ENCODE results near the gene FERMT2. TPM values are rescaled to one million over a fixed set of nuclear protein-coding genes. Genes with fewer than 3 reads are reported as not detected.
A peak's percentile ranks its signal among the peaks of the same experiment; 100 is the strongest.

Gene FERMT2
- total RNA-seq, 4 donors from 2014 or later, result 98.2 to 201 (median 180) TPM

DNA sequence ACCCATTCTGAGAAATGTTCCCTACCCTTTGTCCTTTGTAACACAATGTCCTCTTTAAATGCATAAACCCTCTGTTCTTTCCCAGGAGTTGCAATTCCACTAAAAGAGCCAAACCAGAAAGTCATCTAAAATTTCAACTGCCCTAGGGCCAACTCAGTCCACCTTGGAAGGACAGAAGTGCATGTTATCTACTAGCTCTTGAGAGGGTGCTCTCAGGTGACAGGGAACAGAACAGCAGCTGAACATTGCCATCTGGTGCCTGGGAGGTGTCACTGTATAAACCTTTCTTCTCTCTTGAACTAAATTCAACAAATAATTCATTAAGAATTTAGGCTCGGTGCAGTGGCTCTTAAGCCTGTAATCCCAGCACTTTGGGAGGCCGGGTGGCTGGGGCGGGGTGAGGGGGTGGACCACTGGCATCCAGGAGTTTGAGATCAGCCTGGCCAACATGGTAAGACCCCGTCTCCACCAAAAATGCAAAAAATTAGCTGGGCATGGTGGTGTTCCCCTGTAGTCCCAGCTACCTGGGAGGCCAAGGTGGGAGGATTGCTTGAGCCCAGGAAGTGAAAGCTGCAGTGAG, 10.3 kb upstream of the FERMT2 start:
- peak; percentile 55 to 67 for DNase-seq
- H3K27ac ChIP-seq, result peak overlapping the region; percentile 13 to 60
- TF ChIP-seq POLR2A (IDR thresholded peaks at IDR 0.05), result no peak
- TF ChIP-seq, protein P1, sequence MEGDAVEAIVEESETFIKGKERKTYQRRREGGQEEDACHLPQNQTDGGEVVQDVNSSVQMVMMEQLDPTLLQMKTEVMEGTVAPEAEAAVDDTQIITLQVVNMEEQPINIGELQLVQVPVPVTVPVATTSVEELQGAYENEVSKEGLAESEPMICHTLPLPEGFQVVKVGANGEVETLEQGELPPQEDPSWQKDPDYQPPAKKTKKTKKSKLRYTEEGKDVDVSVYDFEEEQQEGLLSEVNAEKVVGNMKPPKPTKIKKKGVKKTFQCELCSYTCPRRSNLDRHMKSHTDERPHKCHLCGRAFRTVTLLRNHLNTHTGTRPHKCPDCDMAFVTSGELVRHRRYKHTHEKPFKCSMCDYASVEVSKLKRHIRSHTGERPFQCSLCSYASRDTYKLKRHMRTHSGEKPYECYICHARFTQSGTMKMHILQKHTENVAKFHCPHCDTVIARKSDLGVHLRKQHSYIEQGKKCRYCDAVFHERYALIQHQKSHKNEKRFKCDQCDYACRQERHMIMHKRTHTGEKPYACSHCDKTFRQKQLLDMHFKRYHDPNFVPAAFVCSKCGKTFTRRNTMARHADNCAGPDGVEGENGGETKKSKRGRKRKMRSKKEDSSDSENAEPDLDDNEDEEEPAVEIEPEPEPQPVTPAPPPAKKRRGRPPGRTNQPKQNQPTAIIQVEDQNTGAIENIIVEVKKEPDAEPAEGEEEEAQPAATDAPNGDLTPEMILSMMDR (IDR thresholded peaks at IDR 0.05), result peak; percentile 45 to 85 (median 76)

DNA sequence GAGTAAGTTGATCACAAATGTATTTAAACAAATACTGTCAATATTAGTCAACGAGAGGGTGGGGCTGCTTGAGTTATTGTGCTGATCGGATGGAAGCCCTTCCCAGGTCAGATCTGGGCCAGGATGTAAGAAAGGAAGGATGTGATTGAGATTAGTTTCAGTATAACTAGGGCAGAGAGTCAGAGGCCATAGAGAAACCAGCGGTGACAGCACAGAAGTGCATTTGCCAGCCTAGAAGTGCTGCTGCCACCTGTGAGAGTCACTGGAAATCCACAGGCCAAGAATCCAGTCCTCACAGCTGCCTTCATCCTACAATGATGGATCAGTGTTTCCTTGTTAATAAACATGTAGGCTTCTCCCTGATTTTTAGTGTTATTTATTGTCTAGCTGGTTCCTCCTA, 9.8 kb upstream of the FERMT2 start:
- peak overlapping the region; percentile 13 to 60 for H3K27ac ChIP-seq
- intact Hi-C loops (cut with DNase I; ENCODE audit: low total_unique reads), result loop anchor here (5.0 kb wide), 1 partner anchor 138 kb away; no protein-coding TSS in a partner anchor

More for the DNA sequence above, 10.3 kb upstream of the FERMT2 start:
- Histone ChIP-seq H3K9me3 (no peaks in the 10 kb centered on the region), H3K27me3 (no peaks in the 10 kb centered on the region), H3K4me1 (no peaks in the 10 kb centered on the region), H3K36me3 (no peaks in the 10 kb centered on the region), H3K4me3 (no peak overlapping the region)
- intact Hi-C loops (cut with DNase I; ENCODE audit: low total_unique reads), result loop anchor here (5.0 kb wide), 1 partner anchor 139 kb away; no protein-coding TSS in a partner anchor

DNA sequence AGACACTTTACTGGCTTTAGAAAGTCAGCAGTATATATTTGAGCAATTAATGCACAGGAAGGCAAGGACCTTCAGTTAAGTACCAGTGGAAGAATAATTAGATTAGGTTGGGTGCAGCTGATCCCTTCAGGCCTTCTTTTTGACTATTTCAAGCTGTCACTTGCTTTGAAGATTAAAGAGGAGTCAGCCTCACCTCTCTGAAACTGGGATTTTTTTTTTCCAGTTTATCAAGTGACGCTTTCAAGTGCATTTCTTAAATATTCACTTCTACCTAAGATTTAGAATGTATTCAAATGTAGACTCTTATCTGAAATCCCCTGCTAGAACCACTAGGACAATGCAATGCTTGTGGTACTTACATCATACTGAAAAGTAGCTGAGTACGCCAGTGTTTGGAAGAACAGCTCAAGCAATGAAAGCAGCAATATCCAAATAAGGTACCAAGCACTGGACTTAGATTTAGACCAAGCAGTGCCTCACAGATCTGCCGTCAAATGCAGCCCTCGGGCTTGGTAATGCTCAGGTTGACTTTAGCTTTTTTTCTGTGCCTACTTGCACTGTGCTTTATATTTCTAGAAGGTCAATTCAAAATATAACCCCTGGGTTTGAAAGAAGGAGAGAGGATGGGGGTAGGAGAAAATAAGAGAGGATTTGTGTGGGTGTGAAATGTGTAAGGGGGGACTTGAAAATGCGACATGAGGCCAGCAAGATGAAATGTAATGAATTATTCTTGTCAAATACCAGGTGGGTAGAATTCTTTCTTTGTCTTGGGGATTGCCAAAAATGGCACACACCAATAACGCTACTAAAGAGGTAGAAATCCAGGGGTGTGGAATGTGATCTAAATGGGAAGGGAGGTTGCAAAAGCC, 3.7 kb upstream of the FERMT2 start:
- Histone ChIP-seq H3K4me3 (peak overlapping the region in 1 of 2 donors; percentile 23), H3K27ac (peak overlapping the region; percentile 100), H3K4me1 (no peaks in the 10 kb centered on the region), H3K36me3 (no peaks in the 10 kb centered on the region), H3K27me3 (no peaks in the 10 kb centered on the region), H3K9me3 (no peaks in the 10 kb centered on the region)
- peak in 1 of 2 donors; percentile 53 for DNase-seq
- intact Hi-C loops (cut with DNase I; ENCODE audit: low total_unique reads), result loop anchor here (5.0 kb wide), 1 partner anchor 257 kb away; the partner anchor contains the start of gene ERO1A
- TF ChIP-seq, protein P1 (IDR thresholded peaks at IDR 0.05), result peak in 3 of 4 experiments; percentile 10 to 18 (median 16)
- peak; percentile 46 to 48 for TF ChIP-seq POLR2A (IDR thresholded peaks at IDR 0.05)

More for the DNA sequence above, 9.8 kb upstream of the FERMT2 start:
- DNase-seq, result no peak
- H3K36me3 ChIP-seq, result no peaks in the 10 kb centered on the region
- no peak overlapping the region for H3K4me3 ChIP-seq
- TF ChIP-seq, protein P1 (IDR thresholded peaks at IDR 0.05), result no peak
- no peak for TF ChIP-seq POLR2A (IDR thresholded peaks at IDR 0.05)
- no peaks in the 10 kb centered on the region for H3K27me3 ChIP-seq
- H3K9me3 ChIP-seq, result no peaks in the 10 kb centered on the region
- no peaks in the 10 kb centered on the region for H3K4me1 ChIP-seq

DNA sequence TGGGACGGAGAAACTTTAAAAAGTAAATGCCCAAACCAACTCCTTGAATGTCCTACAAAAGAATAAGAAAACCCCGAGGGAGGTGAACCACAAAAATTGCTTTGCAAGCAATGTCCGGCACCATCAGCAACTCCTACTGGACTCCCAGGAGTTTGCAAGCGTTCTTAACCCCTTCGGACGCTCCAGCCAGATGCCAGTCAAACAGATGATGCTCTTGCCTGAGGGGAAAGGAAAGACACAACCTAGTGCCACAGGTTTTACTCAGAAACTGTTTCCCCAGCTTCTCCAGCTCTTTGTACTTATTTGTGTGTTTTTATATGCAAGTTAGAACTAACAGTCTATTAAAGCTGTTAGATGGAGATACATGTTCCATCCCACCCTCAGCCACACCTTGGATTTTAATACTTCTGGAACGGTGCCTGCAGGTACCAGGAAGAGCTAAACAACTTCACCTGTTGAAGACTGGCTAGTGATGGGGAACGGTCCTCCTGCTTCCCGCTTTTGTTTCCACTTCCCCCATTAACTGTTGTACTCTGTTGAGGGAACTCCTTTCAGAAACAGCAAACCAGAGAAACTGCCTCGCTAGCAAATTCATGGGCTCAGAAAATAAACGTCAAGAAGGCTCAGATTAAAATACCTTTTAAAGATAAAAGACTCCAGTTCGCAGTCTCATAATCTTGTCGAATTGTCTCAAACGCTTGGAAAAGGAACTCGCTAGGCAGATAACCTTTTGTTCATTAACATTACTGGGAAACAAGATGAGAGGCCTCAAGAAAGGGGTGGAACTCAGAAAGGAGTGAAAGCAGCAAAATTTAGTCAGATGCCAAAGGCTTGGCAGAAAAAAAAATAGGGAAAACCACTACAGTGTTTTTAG, 1.1 kb upstream of the FERMT2 start:
- Histone ChIP-seq H3K4me3 (peak overlapping the region; percentile 69 to 96), H3K9me3 (no peaks in the 10 kb centered on the region), H3K27me3 (no peaks in the 10 kb centered on the region), H3K4me1 (no peaks in the 10 kb centered on the region), H3K36me3 (no peaks in the 10 kb centered on the region), H3K27ac (peak overlapping the region; percentile 100)
- intact Hi-C loops (cut with DNase I; ENCODE audit: low total_unique reads), result loop anchor here (5.0 kb wide), 1 partner anchor 255 kb away; the partner anchor contains the start of gene ERO1A
- DNase-seq, result peak in 1 of 2 donors; percentile 61
- TF ChIP-seq, protein P1 (IDR thresholded peaks at IDR 0.05), result peak in 2 of 4 experiments; percentile 43 to 46
- no peak for TF ChIP-seq POLR2A (IDR thresholded peaks at IDR 0.05)

Measured in uterus (tissue), 4 donors.